GM20000 (cell line): ENCODE data around the gene CCDC169.

Experiments
- DNase-seq: peaks from one replicate; pipeline ENCODE4 v3.0.0; 2012; ENCODE audit warnings: low spot score
- TF ChIP-seq, protein P1 (sequence below): IDR thresholded peaks from 2 replicates; pipeline ENCODE4 v1.5.1; 2012; ENCODE audit warnings: mild to moderate bottlenecking, control low read depth; ENCODE audit errors: extremely low read depth, missing control alignments

Gene CCDC169

GRCh38 chr13:36251017-36251416 is 46.6 kb downstream of the CCDC169 start:
- TF ChIP-seq, protein P1, sequence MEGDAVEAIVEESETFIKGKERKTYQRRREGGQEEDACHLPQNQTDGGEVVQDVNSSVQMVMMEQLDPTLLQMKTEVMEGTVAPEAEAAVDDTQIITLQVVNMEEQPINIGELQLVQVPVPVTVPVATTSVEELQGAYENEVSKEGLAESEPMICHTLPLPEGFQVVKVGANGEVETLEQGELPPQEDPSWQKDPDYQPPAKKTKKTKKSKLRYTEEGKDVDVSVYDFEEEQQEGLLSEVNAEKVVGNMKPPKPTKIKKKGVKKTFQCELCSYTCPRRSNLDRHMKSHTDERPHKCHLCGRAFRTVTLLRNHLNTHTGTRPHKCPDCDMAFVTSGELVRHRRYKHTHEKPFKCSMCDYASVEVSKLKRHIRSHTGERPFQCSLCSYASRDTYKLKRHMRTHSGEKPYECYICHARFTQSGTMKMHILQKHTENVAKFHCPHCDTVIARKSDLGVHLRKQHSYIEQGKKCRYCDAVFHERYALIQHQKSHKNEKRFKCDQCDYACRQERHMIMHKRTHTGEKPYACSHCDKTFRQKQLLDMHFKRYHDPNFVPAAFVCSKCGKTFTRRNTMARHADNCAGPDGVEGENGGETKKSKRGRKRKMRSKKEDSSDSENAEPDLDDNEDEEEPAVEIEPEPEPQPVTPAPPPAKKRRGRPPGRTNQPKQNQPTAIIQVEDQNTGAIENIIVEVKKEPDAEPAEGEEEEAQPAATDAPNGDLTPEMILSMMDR, result no peak
- no peak for DNase-seq

DNA sequence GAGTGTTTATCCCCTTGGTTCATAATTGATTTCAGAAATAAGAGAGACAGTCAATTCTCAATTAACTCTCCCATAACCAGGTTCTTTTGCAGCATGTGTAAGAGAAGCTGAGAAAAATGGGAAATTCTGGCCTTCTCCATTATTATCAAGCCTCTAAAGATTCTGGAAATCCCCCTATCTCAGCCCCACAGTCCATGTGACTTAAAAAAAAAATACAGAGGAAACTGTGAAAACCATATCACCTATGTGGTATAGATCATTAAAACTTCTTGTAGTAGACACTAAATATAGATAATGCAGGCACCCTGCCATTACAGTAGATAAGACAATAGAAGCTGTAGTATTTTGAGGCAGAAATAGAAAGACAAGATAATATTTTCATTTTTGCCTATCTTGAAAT is 48.9 kb downstream of the CCDC169 start:
- TF ChIP-seq, protein P1, result no peak
- DNase-seq, result no peak

DNA sequence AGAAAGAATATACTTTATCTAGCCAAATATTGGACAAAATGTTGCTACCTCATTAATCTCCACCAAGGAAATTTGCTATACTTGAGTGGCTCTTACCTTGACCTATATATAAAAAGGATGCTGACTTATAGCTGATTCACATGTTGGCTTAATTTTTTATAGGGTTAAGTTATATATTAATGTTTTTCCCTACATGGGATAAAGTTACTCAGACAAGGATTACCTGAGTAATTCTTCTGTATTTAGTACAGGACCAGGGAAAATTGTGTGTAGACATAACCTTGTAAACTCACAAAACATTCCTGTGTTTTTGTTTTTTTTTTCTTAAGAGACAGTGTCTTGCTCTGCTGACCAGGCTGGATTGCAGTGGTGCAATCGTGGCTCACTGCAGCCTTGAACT is 52.6 kb downstream of the CCDC169 start:
- TF ChIP-seq, protein P1, result no peak
- DNase-seq, result no peak

DNA sequence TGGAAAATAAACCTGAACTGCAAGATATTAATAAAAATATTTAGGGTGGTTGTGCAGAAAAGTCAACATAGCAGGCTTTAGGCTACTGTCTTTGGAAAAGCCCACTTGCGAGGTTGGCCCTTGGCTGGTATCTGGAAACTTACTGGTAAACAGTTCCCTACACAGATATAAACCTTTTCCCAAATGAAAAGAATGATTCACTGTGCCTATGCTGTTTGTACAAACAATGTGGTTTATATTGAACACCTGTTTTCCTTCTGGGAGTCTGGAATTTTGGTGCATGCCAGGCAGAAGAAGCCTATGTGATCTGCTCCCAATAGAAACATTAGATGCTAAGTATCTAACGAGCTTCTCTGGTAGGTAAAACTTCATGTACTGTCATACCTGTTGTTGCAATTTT is 53.5 kb downstream of the CCDC169 start:
- TF ChIP-seq, protein P1, result no peak
- no peak for DNase-seq

GRCh38 chr13:36242761-36243160 is 54.9 kb downstream of the CCDC169 start:
- no peak for DNase-seq
- TF ChIP-seq, protein P1, result no peak

GRCh38 chr13:36231236-36231635 is 66.4 kb downstream of the CCDC169 start:
- TF ChIP-seq, protein P1, result no peak
- no peak for DNase-seq

- DNase-seq, result no peak
- TF ChIP-seq, protein P1, result no peak
Measured at GRCh38 chr13:36224730-36225129, 72.9 kb downstream of the CCDC169 start.
